DMS153 (cell line): Measurements from ENCODE around the gene CHST3.

Experiments
- DNase-seq: peaks from one replicate; lab custom pipeline; 2025; lab: John Stamatoyannopoulos, UW

CHST3 gene

DNA sequence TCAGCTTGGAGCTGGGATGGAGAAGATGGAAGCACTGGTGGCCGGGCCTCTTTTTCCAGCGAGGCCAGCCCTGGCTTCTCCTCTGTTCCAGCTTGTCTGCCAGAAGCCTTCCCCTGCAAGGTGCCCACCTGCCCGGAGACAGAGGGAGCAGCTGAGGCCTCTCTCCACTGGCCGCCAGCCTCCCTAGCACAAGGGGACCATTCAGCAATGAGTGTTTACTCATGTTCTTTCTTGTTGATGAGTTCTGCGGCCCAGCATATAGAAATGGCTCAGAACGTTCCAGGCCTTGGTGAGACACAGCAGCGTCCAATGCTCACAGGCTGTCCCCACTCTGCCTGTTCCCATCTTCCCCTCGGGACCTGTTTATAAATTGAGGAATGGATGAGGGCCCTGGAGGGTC, 47.3 kb downstream of the CHST3 start:
- no peak for DNase-seq

DNA sequence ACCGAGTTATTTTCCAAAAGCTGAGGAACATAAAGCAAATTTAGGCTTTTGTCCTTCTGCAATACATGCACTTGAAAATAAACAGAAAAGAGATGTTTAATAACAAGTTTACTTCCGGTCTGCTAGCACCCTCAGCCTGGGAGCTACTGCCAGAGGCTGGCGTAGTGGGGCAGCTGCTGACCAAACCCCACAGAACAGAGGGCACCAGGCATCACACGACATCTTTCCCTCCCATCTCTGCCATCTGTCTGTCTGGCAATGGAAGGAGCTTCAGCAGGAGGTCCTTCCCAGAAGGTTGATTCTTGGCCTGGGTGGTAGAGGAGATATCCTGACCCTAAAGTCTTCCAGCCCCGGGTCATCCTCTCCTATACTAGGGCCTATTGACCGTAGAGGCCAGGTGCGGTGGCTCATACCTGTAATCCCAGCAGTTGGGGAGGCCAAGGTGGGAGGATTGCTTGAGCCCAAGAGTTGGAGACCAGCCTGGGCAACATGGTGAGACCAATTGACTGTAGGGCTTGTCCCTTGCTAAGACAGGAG, 47.8 kb downstream of the CHST3 start:
- no peak for DNase-seq

- DNase-seq: no peak
Observed at GRCh38 chr10:72012796-72013195, 48.6 kb downstream of the CHST3 start.

GRCh38 chr10:72013202-72013945, 49.2 kb downstream of the CHST3 start:
- no peak for DNase-seq

GRCh38 chr10:72014197-72014596, 50.0 kb downstream of the CHST3 start:
- DNase-seq: no peak

DNA sequence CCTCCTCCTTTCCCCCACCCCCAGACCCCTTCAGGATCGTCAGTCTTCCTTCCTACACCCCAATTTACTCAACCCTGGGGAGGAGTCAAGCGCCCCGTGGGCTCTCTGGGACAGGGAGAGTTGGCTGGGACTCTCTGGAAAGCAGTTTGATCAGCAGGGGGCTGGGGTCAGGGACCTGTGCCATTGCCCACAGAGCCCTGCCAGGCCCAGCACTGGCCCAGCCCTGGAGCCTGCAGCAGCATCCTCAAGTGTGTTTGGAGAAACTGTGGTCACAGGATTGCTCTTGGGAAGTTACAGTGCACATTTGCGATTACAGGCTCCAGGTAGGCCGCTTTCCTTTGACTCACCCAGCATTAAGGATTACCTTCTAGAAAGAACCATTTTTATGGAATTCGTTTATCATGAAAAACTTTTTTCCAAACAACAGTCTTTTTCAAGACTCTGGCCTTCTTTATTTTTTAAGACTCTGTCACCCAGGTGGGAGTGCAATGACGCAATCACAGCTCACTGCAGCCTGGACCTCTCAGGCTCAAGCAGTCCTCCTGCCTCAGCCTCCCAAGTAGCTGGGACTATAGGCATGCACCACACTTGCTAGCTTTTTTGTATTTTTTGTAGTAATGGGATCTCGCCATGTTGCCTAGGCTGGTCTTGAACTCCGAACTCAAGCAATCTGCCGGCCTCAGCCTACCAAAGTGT, 50.7 kb downstream of the CHST3 start:
- DNase-seq: no peak

DNA sequence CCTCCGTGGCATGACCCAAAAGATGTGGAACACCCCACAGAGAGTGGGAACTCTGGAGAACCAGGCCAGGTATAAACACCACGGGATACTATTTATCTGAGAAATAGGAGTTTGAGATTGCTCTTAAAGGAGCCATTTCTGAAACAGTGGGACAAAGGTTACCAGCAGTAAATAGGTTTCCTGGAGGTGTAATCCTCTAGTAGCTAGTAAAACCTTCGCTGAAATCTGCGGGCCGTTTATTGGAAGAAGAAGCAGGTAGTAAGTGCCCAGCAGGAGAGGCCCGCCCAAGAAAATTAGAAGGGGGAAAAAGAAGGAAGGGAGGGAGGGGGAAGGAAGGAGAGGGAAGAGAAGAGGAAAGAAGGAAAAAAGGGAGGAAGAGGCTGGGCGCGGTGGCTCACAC, 51.6 kb downstream of the CHST3 start:
- no peak for DNase-seq

GRCh38 chr10:72016608-72017300, 52.6 kb downstream of the CHST3 start:
- DNase-seq: no peak

DNA sequence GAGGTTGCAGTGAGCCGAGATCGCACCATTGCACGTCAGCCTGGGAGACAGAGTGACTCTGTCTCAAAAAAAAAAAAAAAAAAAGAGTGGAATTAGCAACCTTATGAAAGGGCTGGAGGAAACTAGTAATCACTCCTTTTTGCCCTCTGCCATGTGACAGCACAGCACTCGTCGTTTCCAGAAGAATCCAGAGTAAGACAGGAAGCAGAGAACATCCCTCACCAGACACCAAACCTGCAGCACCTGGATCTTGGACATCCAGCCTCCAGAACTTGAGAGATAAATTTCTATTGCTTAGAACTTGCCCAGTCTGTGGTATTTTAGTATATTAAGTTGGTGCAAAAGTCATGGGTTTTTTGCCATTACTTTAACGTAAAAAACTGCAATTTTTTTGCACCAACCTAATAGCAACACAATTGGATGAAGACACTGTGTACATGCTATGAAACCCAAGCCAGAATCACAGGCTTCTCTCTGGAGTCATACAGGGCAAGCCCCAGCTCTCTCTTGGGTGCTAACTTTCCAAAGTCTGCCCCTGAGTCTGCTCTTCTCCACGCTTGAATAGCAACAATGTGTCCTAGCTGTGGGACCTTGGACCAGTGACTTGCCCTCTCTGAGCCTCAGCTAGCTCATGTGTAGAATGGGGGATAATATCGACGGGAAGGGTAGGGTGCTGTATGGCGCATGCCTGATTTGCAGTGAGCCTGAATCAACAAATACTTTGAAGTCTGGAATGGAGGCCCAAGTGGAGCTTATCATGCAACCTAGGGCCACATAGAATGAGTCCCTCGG, 55.1 kb downstream of the CHST3 start:
- DNase-seq: no peak

- no peak for DNase-seq
Observed at GRCh38 chr10:72020914-72021809, 57.0 kb downstream of the CHST3 start.

DNA sequence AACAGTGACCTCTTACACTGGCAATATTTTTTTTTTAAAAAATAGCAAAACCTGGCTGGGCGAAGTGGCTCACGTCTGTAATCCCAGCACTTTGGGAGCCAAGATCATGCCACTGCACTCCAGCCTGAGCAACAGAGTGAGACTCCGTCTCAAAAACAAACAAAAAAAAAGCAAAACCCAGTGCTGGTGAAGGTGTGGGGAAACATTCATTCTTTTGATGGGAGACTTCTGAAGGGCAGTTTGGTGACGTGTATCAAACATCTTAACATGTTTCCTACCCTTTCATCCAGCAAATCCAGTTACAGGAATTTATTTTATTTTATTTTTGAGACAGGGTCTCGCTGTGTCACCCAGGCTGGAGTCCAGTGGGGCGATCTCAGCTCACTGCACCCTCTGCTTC, 58.0 kb downstream of the CHST3 start:
- DNase-seq: no peak

DNA sequence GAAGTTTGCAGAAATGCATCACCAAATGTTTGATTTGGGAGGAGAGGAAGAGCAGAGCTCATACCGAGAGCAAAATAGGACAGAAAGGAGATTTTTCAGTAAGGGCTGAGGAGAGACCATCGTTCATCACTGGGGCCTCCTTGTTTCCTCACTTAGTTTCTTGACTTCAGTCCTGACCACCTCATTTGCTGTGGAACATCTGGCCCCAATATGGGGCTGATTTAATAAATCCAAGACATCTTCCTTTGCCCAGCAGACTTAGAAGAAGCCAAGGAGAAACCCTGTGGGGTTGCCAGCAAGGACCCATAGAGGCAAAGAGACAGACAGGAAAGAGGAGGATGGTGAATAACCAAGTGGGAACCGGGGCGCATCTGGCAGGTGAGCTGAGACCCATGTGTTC, 60.4 kb downstream of the CHST3 start:
- DNase-seq: no peak

GRCh38 chr10:72025400-72025799, 61.2 kb downstream of the CHST3 start:
- DNase-seq: no peak

GRCh38 chr10:72025832-72026231, 61.6 kb downstream of the CHST3 start:
- DNase-seq: no peak

GRCh38 chr10:72026278-72027111, 62.3 kb downstream of the CHST3 start:
- no peak for DNase-seq

GRCh38 chr10:72027498-72027897, 63.3 kb downstream of the CHST3 start:
- no peak for DNase-seq

DNA sequence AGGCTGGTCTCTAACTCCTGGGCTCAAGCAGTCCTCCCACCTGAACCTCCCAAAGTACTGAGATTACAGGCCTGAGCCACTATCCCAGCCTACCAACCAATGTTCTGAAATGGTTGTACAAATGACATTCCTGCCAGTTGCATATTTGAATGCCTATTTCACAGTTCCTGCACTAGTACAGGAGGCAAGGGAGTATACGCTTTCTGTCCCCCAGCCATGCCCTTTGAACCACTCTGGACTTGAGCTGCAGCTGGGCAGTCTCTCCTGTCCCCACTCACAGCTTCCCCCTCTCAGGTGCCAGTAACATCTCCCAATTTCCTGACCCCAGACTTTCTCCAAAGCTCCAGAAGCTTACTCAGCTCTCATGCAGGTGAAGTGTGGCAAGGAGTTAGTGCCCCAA, 65.2 kb downstream of the CHST3 start:
- DNase-seq: no peak

DNA sequence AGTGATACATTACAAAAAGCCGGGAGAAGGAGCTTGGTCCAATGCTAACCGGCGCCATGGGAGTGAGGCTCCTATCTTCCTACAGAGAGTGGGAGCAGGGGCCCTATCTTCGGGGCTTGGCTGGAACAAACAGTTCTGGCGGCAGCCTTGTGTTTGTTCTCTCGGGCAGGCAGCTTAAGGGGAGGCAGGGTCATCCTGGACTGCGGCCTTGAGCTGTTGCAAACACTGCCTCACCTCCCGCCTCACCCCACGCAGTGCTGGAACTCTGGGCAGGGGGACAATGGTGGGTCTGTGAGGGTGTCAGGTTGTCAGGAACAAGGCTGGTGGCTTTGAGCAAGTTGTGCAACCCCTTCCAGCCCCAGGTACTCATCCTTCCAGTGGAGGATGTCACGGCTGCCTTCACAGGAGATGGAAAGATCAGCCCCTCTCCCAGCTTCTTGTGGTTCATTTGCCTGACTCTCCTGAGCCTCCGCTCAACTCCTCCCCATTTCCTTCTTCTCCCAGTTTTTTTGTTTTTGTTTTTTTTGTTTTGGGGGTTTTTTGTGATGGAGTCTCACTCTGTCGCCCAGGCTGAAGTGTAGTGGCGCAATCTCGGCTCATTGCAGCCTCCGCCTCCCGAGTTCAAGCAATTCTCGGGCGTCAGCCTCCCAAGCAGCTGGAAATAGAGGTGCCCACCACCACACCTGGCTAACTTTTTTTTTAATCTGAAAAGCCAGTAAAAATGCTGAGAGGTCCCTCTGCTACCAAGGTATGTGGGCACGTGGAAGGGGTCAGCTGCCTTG, 66.8 kb downstream of the CHST3 start:
- no peak for DNase-seq

GRCh38 chr10:72031706-72032105, 67.5 kb downstream of the CHST3 start:
- no peak for DNase-seq
